Body of pancreas (tissue), 4 donors: Measurements from ENCODE around the gene SCN3A.

ENCODE experiments used
- POLR2A ChIP-seq, 3 donors: fragments of 450-650 bp; IDR thresholded peaks; one replicate each; pipeline ENCODE4 v1.6.1; 2016; ENCODE audit warnings: antibody characterized with exemption in 3 of 3, mild to moderate bottlenecking in 2 of 3
- TF ChIP-seq, protein P1 (sequence below), 7 experiments: fragments of 450-650 bp in 4 of 7; fragments of 200-600 bp in 3 of 7; sonication (generic) in 3 of 7; IDR thresholded peaks; one replicate each; pipeline ENCODE4 v1.5.1; 2016 to 2019; ENCODE audit warnings: antibody characterized with exemption in 7 of 7

GRCh38 chr2:165227571-165227970 is 23.7 kb upstream of the SCN3A start:
- TF ChIP-seq, protein P1, sequence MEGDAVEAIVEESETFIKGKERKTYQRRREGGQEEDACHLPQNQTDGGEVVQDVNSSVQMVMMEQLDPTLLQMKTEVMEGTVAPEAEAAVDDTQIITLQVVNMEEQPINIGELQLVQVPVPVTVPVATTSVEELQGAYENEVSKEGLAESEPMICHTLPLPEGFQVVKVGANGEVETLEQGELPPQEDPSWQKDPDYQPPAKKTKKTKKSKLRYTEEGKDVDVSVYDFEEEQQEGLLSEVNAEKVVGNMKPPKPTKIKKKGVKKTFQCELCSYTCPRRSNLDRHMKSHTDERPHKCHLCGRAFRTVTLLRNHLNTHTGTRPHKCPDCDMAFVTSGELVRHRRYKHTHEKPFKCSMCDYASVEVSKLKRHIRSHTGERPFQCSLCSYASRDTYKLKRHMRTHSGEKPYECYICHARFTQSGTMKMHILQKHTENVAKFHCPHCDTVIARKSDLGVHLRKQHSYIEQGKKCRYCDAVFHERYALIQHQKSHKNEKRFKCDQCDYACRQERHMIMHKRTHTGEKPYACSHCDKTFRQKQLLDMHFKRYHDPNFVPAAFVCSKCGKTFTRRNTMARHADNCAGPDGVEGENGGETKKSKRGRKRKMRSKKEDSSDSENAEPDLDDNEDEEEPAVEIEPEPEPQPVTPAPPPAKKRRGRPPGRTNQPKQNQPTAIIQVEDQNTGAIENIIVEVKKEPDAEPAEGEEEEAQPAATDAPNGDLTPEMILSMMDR (IDR thresholded peaks at IDR 0.05) = no peak
- TF ChIP-seq POLR2A (IDR thresholded peaks at IDR 0.05) = no peak
